OCI-LY3 (cell line): ENCODE data around the gene CTCFL.

Experiments
- H2AFZ ChIP-seq: fragments of 200-600, 300-600 bp; shearing (Covaris generic); 2 replicates; pipeline ENCODE4 v1.6.0; 2014; ENCODE audit warnings: antibody characterized with exemption, low read depth, low read length
- H3K27ac ChIP-seq: fragments of 200-600, 300-600 bp; sonication (generic); 2 replicates; pipeline ENCODE4 v1.5.1; 2014; ENCODE audit warnings: mild to moderate bottlenecking, low read length, moderate library complexity, mixed read lengths
- H3K27me3 ChIP-seq: fragments of 200-600, 300-600 bp; sonication (generic); 2 replicates; pipeline ENCODE4 v1.6.1; 2014; ENCODE audit warnings: low read depth, low read length, mixed read lengths
- H3K36me3 ChIP-seq: fragments of 200-600, 300-600 bp; sonication (generic); replicated peaks from 2 replicates; pipeline ENCODE3; 2014; ENCODE audit warnings: low read depth, low read length, mixed read lengths
- H3K4me1 ChIP-seq: fragments of 300-600, 200-600 bp; sonication (generic); 2 replicates; pipeline ENCODE4 v1.6.1; 2014; ENCODE audit warnings: low read length, mixed read lengths
- H3K4me2 ChIP-seq: fragments of 200-600, 300-600 bp; sonication (generic); 2 replicates; pipeline ENCODE4 v1.6.1; 2014; ENCODE audit warnings: low read length, mixed read lengths
- H3K4me3 ChIP-seq: fragments of 300-600, 200-600 bp; sonication (generic); 2 replicates; pipeline ENCODE4 v1.5.1; 2014; ENCODE audit warnings: antibody characterized with exemption, mild to moderate bottlenecking, low read length, moderate library complexity
- H3K79me2 ChIP-seq: fragments of 300-600, 200-600 bp; shearing (Covaris generic); 2 replicates; pipeline ENCODE4 v1.6.1; 2014; ENCODE audit warnings: mild to moderate bottlenecking, low read length, mixed read lengths
- H3K9ac ChIP-seq: fragments of 300-600, 200-600 bp; shearing (Covaris generic); 2 replicates; pipeline ENCODE4 v1.6.0; 2014; ENCODE audit warnings: mild to moderate bottlenecking, low read length, moderate library complexity
- H3K9me3 ChIP-seq: fragments of 200-600, 300-600 bp; shearing (Covaris generic); 2 replicates; pipeline ENCODE4 v1.6.1; 2014; ENCODE audit warnings: low read length, mixed read lengths; ENCODE audit not compliant: insufficient read depth
- H4K20me1 ChIP-seq: fragments of 200-600, 300-600 bp; sonication (generic); 2 replicates; pipeline ENCODE4 v1.6.1; 2016; ENCODE audit warnings: low read length, mixed read lengths; ENCODE audit not compliant: insufficient read depth
- CTCF ChIP-seq: fragments of 200-600, 300-600 bp; sonication (generic); IDR thresholded peaks from 2 replicates; pipeline ENCODE4 v1.5.1; 2014; ENCODE audit warnings: antibody characterized with exemption, low read length, low read depth
- EZH2phosphoT487 ChIP-seq: fragments of 200-600 bp; shearing (Covaris generic); IDR thresholded peaks from 2 replicates; pipeline ENCODE4 v1.6.1; 2018; ENCODE audit warnings: antibody characterized with exemption, mixed run types, low read depth

CTCFL gene

GRCh38 chr20:57561356-57562279, 36.7 kb upstream of the CTCFL start:
- no peaks in the 10 kb centered on the region for H3K4me1 ChIP-seq
- H3K9ac ChIP-seq, result no peak overlapping the region
- no peaks in the 10 kb centered on the region for H3K79me2 ChIP-seq
- H3K4me3 ChIP-seq, result no peak overlapping the region
- H3K27me3 ChIP-seq, result peaks cover 86% of the 10 kb centered on the region
- H3K4me2 ChIP-seq, result no peak overlapping the region
- TF ChIP-seq CTCF (no peak), EZH2phosphoT487 (no peak)
- H3K27ac ChIP-seq, result no peak overlapping the region
- H4K20me1 ChIP-seq, result no peaks in the 10 kb centered on the region
- H2AFZ ChIP-seq, result no peak overlapping the region
- no peaks in the 10 kb centered on the region for H3K9me3 ChIP-seq
- no peaks in the 10 kb centered on the region for H3K36me3 ChIP-seq

- no peaks in the 10 kb centered on the region for H3K4me1 ChIP-seq
- no peak within 1 kb of the TSS for H3K4me2 ChIP-seq
- no peaks in the 10 kb centered on the region for H4K20me1 ChIP-seq
- no peak within 1 kb of the TSS for H3K9ac ChIP-seq
- peaks cover 85% of the 10 kb centered on the region for H3K27me3 ChIP-seq
- no peak within 1 kb of the TSS for H2AFZ ChIP-seq
- H3K4me3 ChIP-seq, result no peak within 1 kb of the TSS
- TF ChIP-seq CTCF (no peak), EZH2phosphoT487 (no peak)
- H3K36me3 ChIP-seq, result no peaks in the 10 kb centered on the region
- H3K9me3 ChIP-seq, result no peaks in the 10 kb centered on the region
- H3K79me2 ChIP-seq, result no peaks in the 10 kb centered on the region
- H3K27ac ChIP-seq, result no peak within 1 kb of the TSS
Measured at GRCh38 chr20:57560554-57561355, 35.8 kb upstream of the CTCFL start, which contains the start of gene PCK1. PCK1 (plus strand) TSS chr20:57561110; CDS start chr20:57561412, 302 bp downstream.

DNA sequence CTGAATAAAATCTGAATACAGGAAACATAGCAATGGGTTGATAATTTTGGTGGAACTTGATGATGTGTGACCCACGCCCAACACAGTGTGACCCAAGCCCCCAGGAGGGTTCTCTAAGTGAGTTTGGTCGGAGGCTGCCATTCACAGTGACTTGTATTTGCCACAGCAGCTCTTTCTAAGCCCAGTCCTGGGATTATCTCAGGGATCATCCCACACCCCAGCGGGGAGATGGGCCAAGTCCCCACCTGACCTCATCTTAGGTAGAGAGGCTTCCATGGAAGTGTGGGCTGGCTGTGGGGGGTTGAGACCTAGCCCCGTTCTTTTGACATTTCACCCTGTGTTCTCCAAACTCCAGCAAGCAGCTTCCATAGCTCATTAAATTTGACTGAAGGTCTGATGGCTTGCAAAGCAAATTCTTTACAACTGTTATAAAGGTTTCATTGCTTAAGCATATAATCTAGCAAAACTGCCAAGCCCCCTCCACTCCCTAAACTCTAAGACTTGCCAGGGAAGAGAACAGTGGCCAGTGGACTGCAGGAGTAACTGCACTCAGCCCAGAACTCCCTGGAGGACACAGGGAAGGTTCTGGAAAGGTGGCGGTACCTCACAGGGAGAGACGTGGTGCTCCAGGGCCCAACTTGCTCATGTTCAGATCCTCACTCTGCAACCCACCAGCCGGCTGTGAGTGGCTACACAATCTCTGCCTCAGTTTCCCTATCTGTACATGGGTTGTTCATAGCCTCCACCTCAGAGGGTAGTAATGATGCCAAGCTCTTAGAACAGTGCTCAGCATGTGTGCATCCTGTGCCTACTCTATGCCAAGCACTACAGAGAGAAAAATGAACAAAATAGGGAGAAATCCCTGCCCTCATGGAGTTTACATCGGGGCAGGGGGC, 35.0 kb upstream of the CTCFL start:
- Histone ChIP-seq H3K79me2 (no peaks in the 10 kb centered on the region), H3K9ac (no peak overlapping the region), H3K9me3 (no peaks in the 10 kb centered on the region), H2AFZ (no peak overlapping the region), H3K4me2 (no peak overlapping the region), H3K27ac (no peak overlapping the region), H3K27me3 (peaks cover 85% of the 10 kb centered on the region), H3K4me1 (no peaks in the 10 kb centered on the region), H3K4me3 (no peak overlapping the region), H4K20me1 (no peaks in the 10 kb centered on the region), H3K36me3 (no peaks in the 10 kb centered on the region)
- TF ChIP-seq CTCF (no peak), EZH2phosphoT487 (no peak)
